Gastrocnemius medialis (tissue), 4 donors: Measurements from ENCODE around the gene DAGLA.

ENCODE experiments used
- POLR2A ChIP-seq, 2 donors: fragments of 450-650 bp; IDR thresholded peaks; one replicate each; pipeline ENCODE4 v1.6.1; 2017; ENCODE audit warnings: antibody characterized with exemption in 2 of 2, mild to moderate bottlenecking in 2 of 2, moderate library complexity in 2 of 2
- TF ChIP-seq, protein P1 (sequence below), 5 experiments: fragments of 450-650 bp in 3 of 5; fragments of 200-600 bp in 2 of 5; sonication (generic) in 2 of 5; IDR thresholded peaks in 4 of 5; conservative IDR thresholded peaks in 1 of 5; 1 replicate in 4 of 5; 2 replicates in 1 of 5; pipeline ENCODE4 v1.5.1; 2016 to 2019; ENCODE audit warnings: antibody characterized with exemption in 5 of 5, mild to moderate bottlenecking in 3 of 5, moderate library complexity in 3 of 5

- TF ChIP-seq, protein P1, sequence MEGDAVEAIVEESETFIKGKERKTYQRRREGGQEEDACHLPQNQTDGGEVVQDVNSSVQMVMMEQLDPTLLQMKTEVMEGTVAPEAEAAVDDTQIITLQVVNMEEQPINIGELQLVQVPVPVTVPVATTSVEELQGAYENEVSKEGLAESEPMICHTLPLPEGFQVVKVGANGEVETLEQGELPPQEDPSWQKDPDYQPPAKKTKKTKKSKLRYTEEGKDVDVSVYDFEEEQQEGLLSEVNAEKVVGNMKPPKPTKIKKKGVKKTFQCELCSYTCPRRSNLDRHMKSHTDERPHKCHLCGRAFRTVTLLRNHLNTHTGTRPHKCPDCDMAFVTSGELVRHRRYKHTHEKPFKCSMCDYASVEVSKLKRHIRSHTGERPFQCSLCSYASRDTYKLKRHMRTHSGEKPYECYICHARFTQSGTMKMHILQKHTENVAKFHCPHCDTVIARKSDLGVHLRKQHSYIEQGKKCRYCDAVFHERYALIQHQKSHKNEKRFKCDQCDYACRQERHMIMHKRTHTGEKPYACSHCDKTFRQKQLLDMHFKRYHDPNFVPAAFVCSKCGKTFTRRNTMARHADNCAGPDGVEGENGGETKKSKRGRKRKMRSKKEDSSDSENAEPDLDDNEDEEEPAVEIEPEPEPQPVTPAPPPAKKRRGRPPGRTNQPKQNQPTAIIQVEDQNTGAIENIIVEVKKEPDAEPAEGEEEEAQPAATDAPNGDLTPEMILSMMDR (IDR thresholded peaks at IDR 0.05 in 4 of 5, conservative IDR thresholded peaks at IDR 0.05 in 1 of 5) = no peak
- no peak for TF ChIP-seq POLR2A (IDR thresholded peaks at IDR 0.05)
These were observed 13.9 kb downstream of the DAGLA start for GRCh38 chr11:61693922-61694601.
